Activated naive CD4-positive, alpha-beta T cell treated with anti-CD3 and anti-CD28 coated beads, Interleukin-2, amount 50 U/mL, for 24 hours (primary cell): ENCODE results near the gene INF2.
"Not testable (repeated sequence)": the region's sequence is repeated elsewhere in the genome, so short reads cannot be mapped to it uniquely, and the experiment has no call there.

ENCODE experiments used
- H3K27ac Mint-ChIP-seq: one replicate; pipeline ENCODE4 v1.8.0; 2021; ENCODE audit warnings: mild to moderate bottlenecking, mixed read lengths
- H3K27me3 Mint-ChIP-seq: one replicate; pipeline ENCODE4 v1.8.0; 2021; ENCODE audit warnings: mixed read lengths
- H3K36me3 Mint-ChIP-seq: one replicate; pipeline ENCODE4 v1.8.0; 2021; ENCODE audit warnings: mixed read lengths
- H3K4me1 Mint-ChIP-seq: one replicate; pipeline ENCODE4 v1.8.0; 2021; ENCODE audit warnings: mixed read lengths
- H3K4me3 Mint-ChIP-seq: one replicate; pipeline ENCODE4 v1.8.0; 2021; ENCODE audit warnings: mild to moderate bottlenecking, mixed read lengths
- H3K9me3 Mint-ChIP-seq: one replicate; pipeline ENCODE4 v1.8.0; 2021; ENCODE audit warnings: mixed read lengths

The INF2 gene

GRCh38 chr14:104747876-104748275, 58.5 kb downstream of the INF2 start:
- Mint-ChIP-seq H3K9me3 (no peaks in the 10 kb centered on the region), H3K4me3 (no peak overlapping the region), H3K36me3 (no peaks in the 10 kb centered on the region), H3K27ac (no peak overlapping the region), H3K27me3 (no peaks in the 10 kb centered on the region), H3K4me1 (no peaks in the 10 kb centered on the region)

- H3K36me3 Mint-ChIP-seq: no peaks in the 10 kb centered on the region
- H3K4me1 Mint-ChIP-seq: peaks cover 7% of the 10 kb centered on the region
- no peak overlapping the region for H3K4me3 Mint-ChIP-seq
- H3K27me3 Mint-ChIP-seq: no peaks in the 10 kb centered on the region
- no peak overlapping the region for H3K27ac Mint-ChIP-seq
- H3K9me3 Mint-ChIP-seq: no peaks in the 10 kb centered on the region
These were observed 59.8 kb downstream of the INF2 start for GRCh38 chr14:104749111-104749649.

GRCh38 chr14:104750056-104750752, 60.8 kb downstream of the INF2 start:
- no peak overlapping the region for H3K4me3 Mint-ChIP-seq
- no peaks in the 10 kb centered on the region for H3K27me3 Mint-ChIP-seq
- no peak overlapping the region for H3K27ac Mint-ChIP-seq
- H3K9me3 Mint-ChIP-seq: no peaks in the 10 kb centered on the region
- H3K4me1 Mint-ChIP-seq: peaks cover 17% of the 10 kb centered on the region
- no peaks in the 10 kb centered on the region for H3K36me3 Mint-ChIP-seq

GRCh38 chr14:104750753-104751057, 61.3 kb downstream of the INF2 start:
- H3K4me3 Mint-ChIP-seq: peak overlapping the region; percentile 11
- not testable (repeated sequence) for H3K9me3 Mint-ChIP-seq, H3K27ac Mint-ChIP-seq, H3K27me3 Mint-ChIP-seq, H3K36me3 Mint-ChIP-seq
- peaks cover 21% of the 10 kb centered on the region for H3K4me1 Mint-ChIP-seq

- Mint-ChIP-seq H3K27me3 (no peaks in the 10 kb centered on the region), H3K4me3 (peak overlapping the region; percentile 92), H3K27ac (peak overlapping the region; percentile 82)
These were observed 62.4 kb downstream of the INF2 start for GRCh38 chr14:104751539-104752422.

GRCh38 chr14:104752423-104752734, 63.0 kb downstream of the INF2 start:
- H3K4me3 Mint-ChIP-seq: peak overlapping the region; percentile 92
- peaks cover 31% of the 10 kb centered on the region for H3K4me1 Mint-ChIP-seq
- H3K9me3 Mint-ChIP-seq: no peaks in the 10 kb centered on the region
- H3K27ac Mint-ChIP-seq: peak overlapping the region; percentile 82
- no peaks in the 10 kb centered on the region for H3K27me3 Mint-ChIP-seq
- H3K36me3 Mint-ChIP-seq: no peaks in the 10 kb centered on the region

More at GRCh38 chr14:104751539-104752422, 62.4 kb downstream of the INF2 start:
- Mint-ChIP-seq H3K4me1 (peaks cover 28% of the 10 kb centered on the region), H3K36me3 (no peaks in the 10 kb centered on the region), H3K9me3 (no peaks in the 10 kb centered on the region)

- peaks cover 34% of the 10 kb centered on the region for H3K4me1 Mint-ChIP-seq
- no peaks in the 10 kb centered on the region for H3K27me3 Mint-ChIP-seq
- H3K4me3 Mint-ChIP-seq: peak within 1 kb of the TSS; percentile 92
- H3K36me3 Mint-ChIP-seq: no peaks in the 10 kb centered on the region
- peak within 1 kb of the TSS; percentile 82 for H3K27ac Mint-ChIP-seq
- no peaks in the 10 kb centered on the region for H3K9me3 Mint-ChIP-seq
These were observed 63.5 kb downstream of the INF2 start, which contains the start of gene SIVA1 for GRCh38 chr14:104752735-104753527. TSS of gene SIVA1 (plus strand) at chr14:104753147. CDS start at chr14:104753202, 55 bp downstream.

GRCh38 chr14:104753528-104754212, 64.3 kb downstream of the INF2 start:
- H3K27ac Mint-ChIP-seq: peak overlapping the region; percentile 79
- H3K4me3 Mint-ChIP-seq: peak overlapping the region; percentile 92
- peaks cover 34% of the 10 kb centered on the region for H3K4me1 Mint-ChIP-seq
- H3K27me3 Mint-ChIP-seq: no peaks in the 10 kb centered on the region
- no peaks in the 10 kb centered on the region for H3K9me3 Mint-ChIP-seq
- H3K36me3 Mint-ChIP-seq: no peaks in the 10 kb centered on the region

- Mint-ChIP-seq H3K4me3 (peak overlapping the region; percentile 92), H3K27ac (peak overlapping the region; percentile 79), H3K9me3 (no peaks in the 10 kb centered on the region), H3K4me1 (peaks cover 34% of the 10 kb centered on the region), H3K27me3 (no peaks in the 10 kb centered on the region), H3K36me3 (no peaks in the 10 kb centered on the region)
These were observed 64.9 kb downstream of the INF2 start for GRCh38 chr14:104754213-104754851.

GRCh38 chr14:104755621-104756020, 66.2 kb downstream of the INF2 start:
- H3K27ac Mint-ChIP-seq: no peak overlapping the region
- H3K4me3 Mint-ChIP-seq: no peak overlapping the region
- no peaks in the 10 kb centered on the region for H3K27me3 Mint-ChIP-seq
- no peaks in the 10 kb centered on the region for H3K9me3 Mint-ChIP-seq
- peaks cover under 1% of the 10 kb centered on the region for H3K36me3 Mint-ChIP-seq
- peaks cover 34% of the 10 kb centered on the region for H3K4me1 Mint-ChIP-seq

GRCh38 chr14:104756477-104757237, 67.2 kb downstream of the INF2 start:
- no peak overlapping the region for H3K27ac Mint-ChIP-seq
- H3K4me1 Mint-ChIP-seq: peaks cover 34% of the 10 kb centered on the region
- no peaks in the 10 kb centered on the region for H3K9me3 Mint-ChIP-seq
- no peaks in the 10 kb centered on the region for H3K27me3 Mint-ChIP-seq
- H3K4me3 Mint-ChIP-seq: no peak overlapping the region
- peaks cover 8% of the 10 kb centered on the region for H3K36me3 Mint-ChIP-seq

GRCh38 chr14:104757238-104757585, 67.8 kb downstream of the INF2 start:
- no peak overlapping the region for H3K4me3 Mint-ChIP-seq
- no peaks in the 10 kb centered on the region for H3K27me3 Mint-ChIP-seq
- H3K9me3 Mint-ChIP-seq: no peaks in the 10 kb centered on the region
- no peak overlapping the region for H3K27ac Mint-ChIP-seq
- peaks cover 34% of the 10 kb centered on the region for H3K4me1 Mint-ChIP-seq
- H3K36me3 Mint-ChIP-seq: peaks cover 13% of the 10 kb centered on the region

GRCh38 chr14:104757681-104758392, 68.4 kb downstream of the INF2 start:
- Mint-ChIP-seq H3K4me3 (no peak overlapping the region), H3K36me3 (peaks cover 15% of the 10 kb centered on the region), H3K4me1 (peaks cover 34% of the 10 kb centered on the region), H3K9me3 (no peaks in the 10 kb centered on the region), H3K27me3 (no peaks in the 10 kb centered on the region), H3K27ac (no peak overlapping the region)
